Neural progenitor cell (in vitro differentiated cells): ENCODE measurements around the gene NEURL1B. TPM values are rescaled to one million over a fixed set of nuclear protein-coding genes. Genes with fewer than 3 reads are reported as not detected.

Experiments
- DNase-seq: peaks from one replicate; pipeline ENCODE4 v3.0.0-alpha.2; 2016; ENCODE audit warnings: low spot score
- H2AFZ ChIP-seq: fragments of 200-600 bp; sonication (generic); replicated peaks from 2 replicates; pipeline ENCODE4 v1.6.1; 2016; ENCODE audit warnings: antibody characterized with exemption
- H3F3A ChIP-seq: fragments of 200-600 bp; sonication (generic); 2 replicates; pipeline ENCODE4 v1.6.1; 2016; ENCODE audit warnings: antibody characterized with exemption, low read depth
- H3K27ac ChIP-seq: fragments of 200-600 bp; sonication (generic); 2 replicates; pipeline ENCODE4 v1.5.1; 2016; ENCODE audit warnings: mild to moderate bottlenecking
- H3K27me3 ChIP-seq: fragments of 200-600 bp; sonication (generic); 2 replicates; pipeline ENCODE4 v1.6.1; 2016; ENCODE audit warnings: mild to moderate bottlenecking, moderate library complexity
- H3K36me3 ChIP-seq: fragments of 200-600 bp; sonication (generic); 2 replicates; pipeline ENCODE4 v1.5.1; 2016
- H3K4me1 ChIP-seq: fragments of 200-600 bp; sonication (generic); 2 replicates; pipeline ENCODE4 v1.6.1; 2016; ENCODE audit warnings: mixed run types
- H3K4me2 ChIP-seq: fragments of 200-600 bp; sonication (generic); 2 replicates; pipeline ENCODE4 v1.6.1; 2016
- H3K4me3 ChIP-seq: fragments of 200-600 bp; sonication (generic); 2 replicates; pipeline ENCODE4 v1.5.1; 2016
- H3K79me2 ChIP-seq: fragments of 200-600 bp; sonication (generic); 2 replicates; pipeline ENCODE4 v1.6.1; 2016; ENCODE audit warnings: low read depth
- H3K9ac ChIP-seq: fragments of 200-600 bp; sonication (generic); 2 replicates; pipeline ENCODE4 v1.6.1; 2016
- H3K9me3 ChIP-seq: fragments of 200-600 bp; sonication (generic); 2 replicates; pipeline ENCODE4 v1.5.1; 2016; ENCODE audit warnings: low read depth
- H4K20me1 ChIP-seq: fragments of 200-600 bp; sonication (generic); 2 replicates; pipeline ENCODE4 v1.6.1; 2016; ENCODE audit warnings: low read depth
- H3K27ac Mint-ChIP-seq: 3 replicates; pipeline ENCODE4 v1.8.0; 2021; ENCODE audit warnings: mixed read lengths
- H3K27me3 Mint-ChIP-seq: 2 replicates; pipeline ENCODE4 v1.8.0; 2022; ENCODE audit warnings: low read depth, mild to moderate bottlenecking, inconsistent platforms, moderate library complexity, mixed read lengths; ENCODE audit not compliant: insufficient read depth
- H3K36me3 Mint-ChIP-seq: 3 replicates; pipeline ENCODE4 v1.8.0; 2021; ENCODE audit warnings: mixed read lengths
- H3K4me1 Mint-ChIP-seq: 3 replicates; pipeline ENCODE4 v1.8.0; 2021; ENCODE audit warnings: mixed read lengths
- H3K4me3 Mint-ChIP-seq: 3 replicates; pipeline ENCODE4 v1.8.0; 2021; ENCODE audit warnings: mild to moderate bottlenecking, moderate library complexity, mixed read lengths
- H3K9me3 Mint-ChIP-seq: 3 replicates; pipeline ENCODE4 v1.8.0; 2020; ENCODE audit warnings: mixed read lengths
- EZH2 ChIP-seq: fragments of 200-600 bp; sonication (generic); IDR thresholded peaks from 2 replicates; pipeline ENCODE4 v1.6.1; 2017; ENCODE audit warnings: antibody characterized with exemption, mild to moderate bottlenecking, moderate library complexity
- EZH2phosphoT487 ChIP-seq: fragments of 200-600 bp; sonication (generic); IDR thresholded peaks from 2 replicates; pipeline ENCODE4 v1.6.1; 2017; ENCODE audit warnings: antibody characterized with exemption
- total RNA-seq: library from RNA; depleted of rRNA; stranded (reverse); fragments of >200 nt; gene quantifications from 2 replicates; pipeline ENCODE4 v1.2.3, GENCODE V29; 2015; ENCODE audit warnings: low replicate concordance
- TF ChIP-seq, protein P1 (sequence below): fragments of 200-600 bp; sonication (generic); IDR thresholded peaks from 2 replicates; pipeline ENCODE4 v1.5.1; 2017; ENCODE audit warnings: antibody characterized with exemption, mild to moderate bottlenecking

NEURL1B gene
- total RNA-seq, 1 donor from 2014 or later, result 12.1 TPM

DNA sequence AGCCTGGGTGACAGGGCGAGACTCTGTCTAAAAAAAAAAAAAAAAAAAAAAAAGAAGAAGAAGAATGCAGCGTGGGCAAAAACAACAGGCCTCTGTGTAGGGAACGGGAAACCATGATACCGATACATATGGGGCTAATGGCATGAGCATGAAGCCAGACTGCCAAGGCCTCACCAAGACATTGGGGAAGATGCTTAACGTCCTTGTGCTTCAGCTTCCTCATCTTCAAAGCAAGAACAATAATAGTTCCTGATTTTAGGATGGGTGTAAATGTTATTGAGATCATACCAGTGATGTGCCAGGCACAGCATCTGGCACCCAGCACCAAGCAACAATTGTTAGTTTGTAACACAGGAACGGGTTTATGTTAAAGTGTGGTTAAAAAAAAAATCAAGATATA is 51.4 kb downstream of the NEURL1B start:
- H3K4me1 Mint-ChIP-seq, result peaks cover 30% of the 10 kb centered on the region
- H3K9ac ChIP-seq, result no peak overlapping the region
- TF ChIP-seq EZH2 (no peak), EZH2phosphoT487 (no peak)
- TF ChIP-seq, protein P1, sequence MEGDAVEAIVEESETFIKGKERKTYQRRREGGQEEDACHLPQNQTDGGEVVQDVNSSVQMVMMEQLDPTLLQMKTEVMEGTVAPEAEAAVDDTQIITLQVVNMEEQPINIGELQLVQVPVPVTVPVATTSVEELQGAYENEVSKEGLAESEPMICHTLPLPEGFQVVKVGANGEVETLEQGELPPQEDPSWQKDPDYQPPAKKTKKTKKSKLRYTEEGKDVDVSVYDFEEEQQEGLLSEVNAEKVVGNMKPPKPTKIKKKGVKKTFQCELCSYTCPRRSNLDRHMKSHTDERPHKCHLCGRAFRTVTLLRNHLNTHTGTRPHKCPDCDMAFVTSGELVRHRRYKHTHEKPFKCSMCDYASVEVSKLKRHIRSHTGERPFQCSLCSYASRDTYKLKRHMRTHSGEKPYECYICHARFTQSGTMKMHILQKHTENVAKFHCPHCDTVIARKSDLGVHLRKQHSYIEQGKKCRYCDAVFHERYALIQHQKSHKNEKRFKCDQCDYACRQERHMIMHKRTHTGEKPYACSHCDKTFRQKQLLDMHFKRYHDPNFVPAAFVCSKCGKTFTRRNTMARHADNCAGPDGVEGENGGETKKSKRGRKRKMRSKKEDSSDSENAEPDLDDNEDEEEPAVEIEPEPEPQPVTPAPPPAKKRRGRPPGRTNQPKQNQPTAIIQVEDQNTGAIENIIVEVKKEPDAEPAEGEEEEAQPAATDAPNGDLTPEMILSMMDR, result no peak
- peaks cover 9% of the 10 kb centered on the region for H3K27me3 ChIP-seq
- H3K27ac Mint-ChIP-seq, result no peak overlapping the region
- no peak overlapping the region for H3K4me2 ChIP-seq
- no peaks in the 10 kb centered on the region for H3K36me3 ChIP-seq
- no peak overlapping the region for H3K4me3 ChIP-seq
- no peaks in the 10 kb centered on the region for H3K9me3 Mint-ChIP-seq
- H3K79me2 ChIP-seq, result no peaks in the 10 kb centered on the region
- H4K20me1 ChIP-seq, result no peaks in the 10 kb centered on the region
- no peaks in the 10 kb centered on the region for H3K9me3 ChIP-seq
- no peak overlapping the region for H2AFZ ChIP-seq
- peaks cover 6% of the 10 kb centered on the region for H3K27me3 Mint-ChIP-seq
- H3K36me3 Mint-ChIP-seq, result no peaks in the 10 kb centered on the region
- no peak overlapping the region for H3K27ac ChIP-seq
- no peaks in the 10 kb centered on the region for H3F3A ChIP-seq
- H3K4me1 ChIP-seq, result peaks cover 15% of the 10 kb centered on the region
- DNase-seq, result no peak
- no peak overlapping the region for H3K4me3 Mint-ChIP-seq

DNA sequence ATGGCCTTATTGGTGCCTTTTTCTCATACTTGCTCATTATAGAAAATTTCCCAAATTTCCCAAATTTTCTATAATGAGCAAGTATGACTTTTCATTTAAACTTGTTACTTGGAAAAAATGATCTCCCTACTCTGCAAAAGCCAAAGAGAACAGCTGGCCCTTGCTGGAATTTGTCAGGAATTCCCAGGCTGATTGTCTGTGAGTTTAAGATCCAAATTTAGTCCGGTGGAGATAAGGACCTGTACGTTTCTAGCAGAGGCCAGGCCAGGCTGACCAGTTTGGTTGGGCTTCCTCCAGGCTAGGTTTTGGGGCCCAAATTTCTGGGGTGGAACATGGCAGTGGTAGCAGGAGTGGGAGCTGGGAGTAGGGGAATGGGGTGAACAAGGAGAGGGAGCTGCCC is 51.9 kb downstream of the NEURL1B start:
- TF ChIP-seq, protein P1, result no peak
- TF ChIP-seq EZH2, result no peak
- no peak for TF ChIP-seq EZH2phosphoT487
- Mint-ChIP-seq H3K27ac (no peak overlapping the region), H3K36me3 (no peaks in the 10 kb centered on the region), H3K4me3 (no peak overlapping the region), H3K27me3 (peaks cover 10% of the 10 kb centered on the region), H3K9me3 (no peaks in the 10 kb centered on the region), H3K4me1 (peaks cover 36% of the 10 kb centered on the region)
- Histone ChIP-seq H3K36me3 (no peaks in the 10 kb centered on the region), H2AFZ (no peak overlapping the region), H4K20me1 (peaks cover 4% of the 10 kb centered on the region), H3K27ac (no peak overlapping the region), H3K9ac (no peak overlapping the region), H3K79me2 (no peaks in the 10 kb centered on the region), H3K27me3 (peaks cover 10% of the 10 kb centered on the region), H3K4me1 (peaks cover 15% of the 10 kb centered on the region), H3K4me2 (no peak overlapping the region), H3K4me3 (no peak overlapping the region), H3F3A (no peaks in the 10 kb centered on the region), H3K9me3 (no peaks in the 10 kb centered on the region)
- DNase-seq, result no peak

DNA sequence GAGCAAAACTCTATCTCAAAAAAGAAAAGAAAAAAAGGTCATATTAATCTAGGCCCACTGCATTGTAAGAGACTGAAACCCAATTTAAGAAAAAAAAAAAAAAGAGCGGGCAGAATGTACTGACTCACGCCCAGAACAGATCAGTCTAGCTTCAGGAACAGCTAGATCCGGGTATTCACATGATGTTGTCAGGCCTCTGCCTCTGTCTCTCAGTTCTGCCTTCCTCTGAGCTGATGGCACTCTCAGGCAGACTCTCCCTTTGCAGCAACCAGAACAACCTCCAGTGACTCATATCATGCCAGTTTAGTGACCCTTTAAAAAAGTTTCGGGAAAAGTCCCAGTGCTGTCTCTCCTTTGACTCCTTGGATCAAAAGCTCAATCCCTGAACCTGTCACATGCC is 53.0 kb downstream of the NEURL1B start:
- peaks cover 4% of the 10 kb centered on the region for H4K20me1 ChIP-seq
- H3K27ac Mint-ChIP-seq, result peak overlapping the region; percentile 70
- peaks cover 10% of the 10 kb centered on the region for H3K27me3 Mint-ChIP-seq

More for the DNA sequence above, 53.0 kb downstream of the NEURL1B start:
- Histone ChIP-seq H3K9ac (no peak overlapping the region), H3K27me3 (peaks cover 21% of the 10 kb centered on the region), H3K27ac (no peak overlapping the region), H3K4me1 (peaks cover 15% of the 10 kb centered on the region), H3K4me3 (no peak overlapping the region), H2AFZ (no peak overlapping the region), H3K79me2 (no peaks in the 10 kb centered on the region), H3K9me3 (no peaks in the 10 kb centered on the region), H3K36me3 (no peaks in the 10 kb centered on the region), H3K4me2 (no peak overlapping the region), H3F3A (no peaks in the 10 kb centered on the region)
- TF ChIP-seq EZH2 (no peak), EZH2phosphoT487 (no peak)
- TF ChIP-seq, protein P1, result no peak
- H3K4me3 Mint-ChIP-seq, result no peak overlapping the region
- H3K4me1 Mint-ChIP-seq, result peaks cover 36% of the 10 kb centered on the region
- DNase-seq, result no peak
- no peaks in the 10 kb centered on the region for H3K9me3 Mint-ChIP-seq
- H3K36me3 Mint-ChIP-seq, result no peaks in the 10 kb centered on the region
